CD14-positive monocyte (primary cell): ENCODE data around the gene SEZ6L. TPM values are rescaled to one million over a fixed set of nuclear protein-coding genes. Genes with fewer than 3 reads are reported as not detected.

Experiments
- DNase-seq, 3 donors: peaks; one replicate each; pipeline ENCODE4 v3.0.0-alpha.2; 2011 to 2022
- H2AFZ ChIP-seq: 2 replicates; pipeline ENCODE4 v1.6.0; 2012; ENCODE audit warnings: mild to moderate bottlenecking, low read depth, low read length, inconsistent platforms; ENCODE audit not compliant: insufficient read depth, poor library complexity, severe bottlenecking
- H3K27ac ChIP-seq, 2 donors: 1 replicate in 1 of 2; 2 replicates in 1 of 2; pipeline ENCODE4 v1.5.1; 2012 to 2013; ENCODE audit warnings: low read length in 2 of 2, control low read depth in 1 of 2, inconsistent platforms in 1 of 2, low read depth in 1 of 2, mild to moderate bottlenecking in 1 of 2
- H3K27me3 ChIP-seq, 2 donors: one replicate each; pipeline versions ENCODE4 v1.6.0 to v1.6.1; 2011 to 2013; ENCODE audit warnings: low read length in 2 of 2; ENCODE audit not compliant: control insufficient read depth in 2 of 2, insufficient read depth in 2 of 2
- H3K36me3 ChIP-seq, 2 donors: replicated peaks in 1 of 2; 1 replicate in 1 of 2; 2 replicates in 1 of 2; pipeline versions ENCODE4 v1.5.1 to v1.6.1; 2012 to 2013; ENCODE audit warnings: low read length in 2 of 2, control low read depth in 1 of 2, inconsistent platforms in 1 of 2, mild to moderate bottlenecking in 1 of 2; ENCODE audit not compliant: insufficient read depth in 2 of 2, control insufficient read depth in 1 of 2
- H3K4me1 ChIP-seq, 2 donors: 1 replicate in 1 of 2; 2 replicates in 1 of 2; pipeline versions ENCODE4 v1.5.1 to v1.6.1; 2012 to 2013; ENCODE audit warnings: low read length in 2 of 2, control low read depth in 1 of 2, inconsistent platforms in 1 of 2, mild to moderate bottlenecking in 1 of 2, moderate library complexity in 1 of 2; ENCODE audit not compliant: insufficient read depth in 2 of 2, control insufficient read depth in 1 of 2
- H3K4me2 ChIP-seq: replicated peaks from 2 replicates; pipeline ENCODE3; 2012; ENCODE audit warnings: low read length, moderate library complexity, mild to moderate bottlenecking; ENCODE audit not compliant: poor library complexity, severe bottlenecking; ENCODE audit errors: extremely low read depth
- H3K4me3 ChIP-seq, 3 experiments: fragments of 200-600 bp in 1 of 3; sonication (generic) in 1 of 3; replicated peaks in 1 of 3; 1 replicate in 2 of 3; 2 replicates in 1 of 3; pipeline ENCODE4 v1.5.1; 2011 to 2013; ENCODE audit warnings: low read length in 3 of 3, mild to moderate bottlenecking in 3 of 3, control low read depth in 2 of 3, low read depth in 2 of 3, inconsistent platforms in 1 of 3, moderate library complexity in 1 of 3
- H3K79me2 ChIP-seq: 2 replicates; pipeline ENCODE4 v1.6.0; 2012; ENCODE audit warnings: mild to moderate bottlenecking, control low read depth, inconsistent platforms, low read length, moderate library complexity; ENCODE audit not compliant: insufficient read depth
- H3K9ac ChIP-seq: 2 replicates; pipeline ENCODE4 v1.6.0; 2017; ENCODE audit warnings: low read length, mild to moderate bottlenecking; ENCODE audit not compliant: insufficient read depth, poor library complexity, severe bottlenecking
- H3K9me3 ChIP-seq, 2 donors: replicated peaks in 1 of 2; 1 replicate in 1 of 2; 2 replicates in 1 of 2; pipeline versions ENCODE4 v1.5.1 to v1.6.1; 2012 to 2013; ENCODE audit warnings: low read length in 2 of 2, control low read depth in 1 of 2; ENCODE audit not compliant: control insufficient read depth in 1 of 2, insufficient read depth in 1 of 2
- H4K20me1 ChIP-seq: 2 replicates; pipeline ENCODE4 v1.6.0; 2012; ENCODE audit warnings: mild to moderate bottlenecking, low read length, control low read depth, moderate library complexity; ENCODE audit not compliant: insufficient read depth
- H3K27ac Mint-ChIP-seq, 7 donors: one replicate each; pipeline ENCODE4 v1.8.0; 2020; ENCODE audit warnings: mild to moderate bottlenecking in 7 of 7, mixed read lengths in 7 of 7, moderate library complexity in 6 of 7, inconsistent platforms in 2 of 7
- H3K27me3 Mint-ChIP-seq, 3 donors: one replicate each; pipeline ENCODE4 v1.8.0; 2021 to 2022; ENCODE audit warnings: low read depth in 3 of 3, mild to moderate bottlenecking in 3 of 3, mixed read lengths in 3 of 3, moderate library complexity in 3 of 3, inconsistent platforms in 1 of 3
- H3K36me3 Mint-ChIP-seq, 2 donors: one replicate each; pipeline ENCODE4 v1.8.0; 2020; ENCODE audit warnings: mixed read lengths in 2 of 2, inconsistent platforms in 1 of 2, mild to moderate bottlenecking in 1 of 2
- H3K4me1 Mint-ChIP-seq: one replicate; pipeline ENCODE4 v1.8.0; 2020; ENCODE audit warnings: mild to moderate bottlenecking, mixed read lengths
- H3K4me3 Mint-ChIP-seq, 2 donors: one replicate each; pipeline ENCODE4 v1.8.0; 2020; ENCODE audit warnings: mild to moderate bottlenecking in 2 of 2, mixed read lengths in 2 of 2, moderate library complexity in 1 of 2
- H3K9me3 Mint-ChIP-seq, 7 donors: one replicate each; pipeline ENCODE4 v1.8.0; 2020 to 2022; ENCODE audit warnings: mixed read lengths in 7 of 7, mild to moderate bottlenecking in 6 of 7, moderate library complexity in 6 of 7, inconsistent platforms in 2 of 7
- CTCF ChIP-seq: fragments of 200-600 bp; IDR thresholded peaks from one replicate; pipeline ENCODE4 v1.8.0; 2022; ENCODE audit warnings: antibody characterized with exemption, mild to moderate bottlenecking
- WGBS: methylation state at CpG from one replicate; pipeline ENCODE4 v1.1.5; 2013; ENCODE audit warnings: missing lambda C conversion rate; ENCODE audit not compliant: insufficient coverage; 5-methylcytosine and 5-hydroxymethylcytosine counted together
- intact Hi-C, 2 donors: fragments of 100-400 bp; cut with micrococcal nuclease; formaldehyde crosslinking; loops; one replicate each; pipeline versions ENCODE4 v1.15.0 to v1.15.1; 2023
- polyA plus RNA-seq, 3 donors: library from polyadenylated mRNA; depleted of rRNA in 1 of 3; unstranded in 2 of 3; stranded (reverse) in 1 of 3; fragments of 300-500 nt in 2 of 3; fragments of >200 nt in 1 of 3; fragmentation: Illumina TruSeq in 2 of 3; gene quantifications; 1 replicate in 2 of 3; 2 replicates in 1 of 3; pipeline ENCODE4 v1.2.3, GENCODE V29; 2012 to 2021

Gene SEZ6L
- polyA plus RNA-seq, 3 donors: 0.43 to 2.8 (median 0.71) TPM

DNA sequence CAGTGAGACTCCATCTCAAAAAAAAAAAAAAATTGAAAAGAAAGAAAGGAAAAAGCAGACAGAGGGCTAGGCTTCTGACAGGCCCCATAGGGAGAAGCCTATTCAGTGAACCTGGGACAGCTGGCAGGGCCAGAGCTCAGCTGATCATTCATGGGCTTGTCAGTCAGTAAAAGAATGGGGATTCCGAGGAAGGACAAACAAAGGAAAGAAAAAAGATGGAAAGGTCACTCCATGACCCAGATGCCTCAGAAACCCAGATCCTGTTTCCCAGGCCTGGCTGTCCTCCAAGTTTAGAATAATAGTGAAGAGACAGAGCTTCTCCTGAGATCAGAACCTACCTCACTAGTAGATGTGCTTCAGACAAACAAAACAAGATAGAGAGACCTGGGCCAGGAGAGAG, 225.5 kb downstream of the SEZ6L start:
- peaks cover 0 to 5% (median 0%) of the 10 kb centered on the region in 3 donors for H3K27me3 Mint-ChIP-seq
- H3K79me2 ChIP-seq: no peaks in the 10 kb centered on the region
- DNase-seq: no peak
- no peak overlapping the region for H2AFZ ChIP-seq
- no peaks in the 10 kb centered on the region for H3K36me3 ChIP-seq
- no CpG with 5 or more reads among the region's 1 CpG for WGBS
- H3K4me1 Mint-ChIP-seq: peaks cover 2% of the 10 kb centered on the region
- H3K27ac ChIP-seq: no peak overlapping the region
- no peak overlapping the region for H3K4me3 ChIP-seq
- no peak overlapping the region for H3K4me2 ChIP-seq
- no peak overlapping the region for H3K27ac Mint-ChIP-seq
- no peaks in the 10 kb centered on the region for H4K20me1 ChIP-seq
- intact Hi-C loops: loop anchor here in 1 of 2 donors (10.0 kb wide), 1 partner anchor 260 kb away; the partner anchor contains the start of gene MIAT
- TF ChIP-seq CTCF: no peak
- H3K9me3 Mint-ChIP-seq: no peaks in the 10 kb centered on the region
- no peaks in the 10 kb centered on the region for H3K9me3 ChIP-seq
- no peaks in the 10 kb centered on the region for H3K4me1 ChIP-seq
- no peak overlapping the region for H3K9ac ChIP-seq
- no peaks in the 10 kb centered on the region for H3K36me3 Mint-ChIP-seq
- no peaks in the 10 kb centered on the region for H3K27me3 ChIP-seq
- H3K4me3 Mint-ChIP-seq: no peak overlapping the region

DNA sequence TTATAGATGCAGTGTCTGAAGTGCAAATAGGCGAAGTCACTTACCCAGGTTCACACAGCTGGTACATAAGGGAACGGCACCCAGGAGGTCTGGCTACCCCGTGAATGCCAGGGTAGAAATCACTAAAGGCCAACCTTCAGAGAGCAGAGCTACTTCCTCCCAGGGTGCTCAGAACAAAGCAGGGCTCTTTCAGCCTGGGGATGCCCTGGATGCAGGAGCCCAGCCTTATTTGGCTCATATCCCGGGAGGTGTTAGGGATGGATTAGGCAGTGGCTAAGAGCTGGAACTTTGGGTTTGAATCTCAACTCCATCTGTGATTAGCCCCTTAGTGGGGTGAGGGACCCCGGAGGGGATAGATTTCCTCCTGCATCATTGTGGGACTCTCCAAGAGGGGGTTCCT, 226.7 kb downstream of the SEZ6L start:
- intact Hi-C loops: loop anchor here in 1 of 2 donors (10.0 kb wide), 1 partner anchor 259 kb away; the partner anchor contains the start of gene MIAT
- Histone ChIP-seq H4K20me1 (no peaks in the 10 kb centered on the region), H3K4me2 (no peak overlapping the region), H2AFZ (no peak overlapping the region), H3K27ac (no peak overlapping the region), H3K4me3 (no peak overlapping the region), H3K36me3 (no peaks in the 10 kb centered on the region), H3K4me1 (no peaks in the 10 kb centered on the region), H3K27me3 (no peaks in the 10 kb centered on the region), H3K9ac (no peak overlapping the region), H3K9me3 (no peaks in the 10 kb centered on the region), H3K79me2 (no peaks in the 10 kb centered on the region)
- Mint-ChIP-seq H3K9me3 (no peaks in the 10 kb centered on the region), H3K27ac (no peak overlapping the region), H3K36me3 (no peaks in the 10 kb centered on the region), H3K27me3 (peaks cover 0 to 5% (median 1%) of the 10 kb centered on the region in 3 donors), H3K4me1 (peaks cover 2% of the 10 kb centered on the region), H3K4me3 (no peak overlapping the region)
- TF ChIP-seq CTCF: no peak
- no peak for DNase-seq
- whole genome bisulfite sequencing: 91% methylated on average over 3 of the region's 5 CpGs
